SU-DHL-6 (cell line): ENCODE measurements around the gene PDZD8.

ENCODE experiments used
- H2AFZ ChIP-seq: fragments of 200-600 bp; sonication (generic); 2 replicates; pipeline ENCODE4 v1.6.1; 2014; ENCODE audit warnings: low read depth, mild to moderate bottlenecking, moderate library complexity, mixed read lengths, antibody characterized with exemption, low read length; ENCODE audit not compliant: severe bottlenecking
- H3F3A ChIP-seq: fragments of 200-600 bp; shearing (Covaris generic); 2 replicates; pipeline ENCODE4 v1.6.0; 2016; ENCODE audit warnings: antibody characterized with exemption, mild to moderate bottlenecking; ENCODE audit not compliant: insufficient read depth
- H3K27ac ChIP-seq: fragments of 200-600 bp; sonication (generic); 2 replicates; pipeline ENCODE4 v1.5.1; 2016; ENCODE audit warnings: low read depth, mild to moderate bottlenecking, low read length, moderate library complexity, mixed read lengths
- H3K27me3 ChIP-seq: fragments of 200-600 bp; sonication (generic), shearing (Covaris generic); 2 replicates; pipeline ENCODE4 v1.6.0; 2014; ENCODE audit warnings: mild to moderate bottlenecking, low read length
- H3K36me3 ChIP-seq: fragments of 200-600 bp; sonication (generic); 2 replicates; pipeline ENCODE4 v1.6.1; 2014; ENCODE audit warnings: mild to moderate bottlenecking, low read length, mixed read lengths
- H3K4me2 ChIP-seq: fragments of 300-600, 200-600 bp; shearing (Covaris generic), sonication (generic); 2 replicates; pipeline ENCODE4 v1.6.0; 2014; ENCODE audit warnings: low read length, low read depth, mild to moderate bottlenecking; ENCODE audit not compliant: poor library complexity, severe bottlenecking
- H3K4me3 ChIP-seq: fragments of 200-600 bp; sonication (generic); 2 replicates; pipeline ENCODE4 v1.5.1; 2014; ENCODE audit warnings: antibody characterized with exemption, low read length, mild to moderate bottlenecking, mixed read lengths; ENCODE audit not compliant: insufficient read depth, poor library complexity, severe bottlenecking
- H3K79me2 ChIP-seq: fragments of 200-600 bp; sonication (generic); 2 replicates; pipeline ENCODE4 v1.6.1; 2014; ENCODE audit warnings: mild to moderate bottlenecking, low read length, moderate library complexity; ENCODE audit not compliant: insufficient read depth
- H3K9ac ChIP-seq: fragments of 200-600 bp; sonication (generic); 2 replicates; pipeline ENCODE4 v1.7.0; 2014; ENCODE audit warnings: mild to moderate bottlenecking, low read length
- H3K9me2 ChIP-seq: fragments of 200-600 bp; sonication (generic); replicated peaks from 2 replicates; pipeline ENCODE4 v1.6.1; 2014; ENCODE audit warnings: low read length; ENCODE audit not compliant: insufficient read depth
- H3K9me3 ChIP-seq: fragments of 200-600 bp; sonication (generic); 2 replicates; pipeline ENCODE4 v1.6.1; 2014; ENCODE audit warnings: low read length, mixed read lengths; ENCODE audit not compliant: insufficient read depth
- H4K20me1 ChIP-seq: fragments of 200-600 bp; sonication (generic); 2 replicates; pipeline ENCODE4 v1.6.1; 2014; ENCODE audit warnings: low read depth, mild to moderate bottlenecking, antibody characterized with exemption, low read length, moderate library complexity, mixed read lengths
- EZH2phosphoT487 ChIP-seq: fragments of 200-600 bp; sonication (generic), shearing (Covaris generic); conservative IDR thresholded peaks from 2 replicates; pipeline ENCODE4 v1.6.1; 2018; ENCODE audit warnings: mild to moderate bottlenecking, antibody characterized with exemption, low read length, moderate library complexity, mixed read lengths
- TF ChIP-seq, protein P1 (sequence below): fragments of 200-600 bp; sonication (generic); IDR thresholded peaks from one replicate; pipeline ENCODE4 v1.5.1; 2017; ENCODE audit warnings: antibody characterized with exemption, mild to moderate bottlenecking, low read length, moderate library complexity; ENCODE audit not compliant: insufficient read depth, poor library complexity, severe bottlenecking

Gene PDZD8

DNA sequence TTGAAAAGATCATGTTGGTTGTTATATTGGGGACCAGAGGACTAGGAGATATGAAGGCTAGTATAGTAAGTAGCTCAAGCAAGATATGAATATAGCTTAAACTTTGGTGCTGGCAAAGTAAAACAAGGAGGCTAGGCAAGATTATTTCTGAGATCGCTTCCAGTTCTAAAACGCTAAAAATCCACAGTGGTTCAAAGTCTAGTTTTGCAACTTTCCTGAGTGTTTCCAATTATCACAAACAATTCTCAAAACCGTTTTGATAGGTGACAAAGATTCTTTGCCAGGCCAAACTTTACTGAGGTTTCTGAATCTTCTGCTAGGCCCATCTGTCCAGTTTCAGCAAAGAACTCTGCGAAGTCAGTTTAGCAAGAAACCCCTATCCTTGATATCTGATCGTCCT lies 35.3 kb downstream of the PDZD8 start:
- Histone ChIP-seq H3K9me2 (no peaks in the 10 kb centered on the region), H3K27me3 (no peaks in the 10 kb centered on the region), H4K20me1 (no peaks in the 10 kb centered on the region), H3K79me2 (peaks cover 24% of the 10 kb centered on the region), H2AFZ (no peak overlapping the region), H3K4me2 (no peak overlapping the region), H3K36me3 (peaks cover 19% of the 10 kb centered on the region; the same call in 1 of the 2 replicates), H3K9me3 (peaks cover under 1% of the 10 kb centered on the region; the same call in 1 of the 2 replicates), H3F3A (no peaks in the 10 kb centered on the region), H3K27ac (no peak overlapping the region), H3K4me3 (no peak overlapping the region), H3K9ac (no peak overlapping the region)
- TF ChIP-seq, protein P1, sequence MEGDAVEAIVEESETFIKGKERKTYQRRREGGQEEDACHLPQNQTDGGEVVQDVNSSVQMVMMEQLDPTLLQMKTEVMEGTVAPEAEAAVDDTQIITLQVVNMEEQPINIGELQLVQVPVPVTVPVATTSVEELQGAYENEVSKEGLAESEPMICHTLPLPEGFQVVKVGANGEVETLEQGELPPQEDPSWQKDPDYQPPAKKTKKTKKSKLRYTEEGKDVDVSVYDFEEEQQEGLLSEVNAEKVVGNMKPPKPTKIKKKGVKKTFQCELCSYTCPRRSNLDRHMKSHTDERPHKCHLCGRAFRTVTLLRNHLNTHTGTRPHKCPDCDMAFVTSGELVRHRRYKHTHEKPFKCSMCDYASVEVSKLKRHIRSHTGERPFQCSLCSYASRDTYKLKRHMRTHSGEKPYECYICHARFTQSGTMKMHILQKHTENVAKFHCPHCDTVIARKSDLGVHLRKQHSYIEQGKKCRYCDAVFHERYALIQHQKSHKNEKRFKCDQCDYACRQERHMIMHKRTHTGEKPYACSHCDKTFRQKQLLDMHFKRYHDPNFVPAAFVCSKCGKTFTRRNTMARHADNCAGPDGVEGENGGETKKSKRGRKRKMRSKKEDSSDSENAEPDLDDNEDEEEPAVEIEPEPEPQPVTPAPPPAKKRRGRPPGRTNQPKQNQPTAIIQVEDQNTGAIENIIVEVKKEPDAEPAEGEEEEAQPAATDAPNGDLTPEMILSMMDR, result no peak
- TF ChIP-seq EZH2phosphoT487, result no peak

- peaks cover 24% of the 10 kb centered on the region for H3K79me2 ChIP-seq
- no peaks in the 10 kb centered on the region for H3K9me2 ChIP-seq
- no peaks in the 10 kb centered on the region for H3F3A ChIP-seq
- no peak overlapping the region for H3K9ac ChIP-seq
- no peak overlapping the region for H2AFZ ChIP-seq
- no peak overlapping the region for H3K4me2 ChIP-seq
- H3K36me3 ChIP-seq, result peaks cover 21% of the 10 kb centered on the region; the same call in 1 of the 2 replicates
- no peak overlapping the region for H3K27ac ChIP-seq
- H3K27me3 ChIP-seq, result no peaks in the 10 kb centered on the region
- no peak overlapping the region for H3K4me3 ChIP-seq
- peaks cover 5% of the 10 kb centered on the region; the same call in 1 of the 2 replicates for H3K9me3 ChIP-seq
- H4K20me1 ChIP-seq, result no peaks in the 10 kb centered on the region
- no peak for TF ChIP-seq EZH2phosphoT487
- TF ChIP-seq, protein P1, result no peak
Measured at GRCh38 chr10:117339578-117339977, 35.7 kb downstream of the PDZD8 start.

DNA sequence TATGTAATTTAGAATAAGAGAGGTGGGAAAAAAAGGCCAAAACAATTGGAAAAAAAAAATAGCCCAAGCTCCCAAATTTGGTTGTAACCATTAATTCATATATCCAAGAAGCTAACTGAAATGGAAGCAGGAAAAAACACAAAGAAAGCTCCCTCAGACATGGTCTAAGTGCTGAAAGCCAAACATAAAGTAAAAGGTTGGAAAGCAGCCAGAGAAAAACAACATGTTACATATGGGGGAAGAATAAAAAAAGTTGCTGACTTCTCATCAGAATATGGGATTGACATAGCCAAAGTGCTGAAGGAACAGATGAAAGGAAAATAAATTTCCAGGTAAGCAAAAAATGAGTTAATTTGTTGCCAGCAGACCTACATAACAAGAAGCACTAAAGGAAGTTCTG lies 40.3 kb downstream of the PDZD8 start:
- peaks cover 39% of the 10 kb centered on the region for H3K79me2 ChIP-seq
- H3F3A ChIP-seq, result no peaks in the 10 kb centered on the region
- peaks cover 24% of the 10 kb centered on the region for H3K36me3 ChIP-seq
- H4K20me1 ChIP-seq, result no peaks in the 10 kb centered on the region
- no peak overlapping the region for H2AFZ ChIP-seq
- no peak overlapping the region for H3K4me3 ChIP-seq
- no peak overlapping the region for H3K27ac ChIP-seq
- H3K4me2 ChIP-seq, result no peak overlapping the region
- H3K9me2 ChIP-seq, result no peaks in the 10 kb centered on the region
- TF ChIP-seq, protein P1, result no peak
- no peak for TF ChIP-seq EZH2phosphoT487
- no peak overlapping the region for H3K9ac ChIP-seq
- H3K27me3 ChIP-seq, result no peaks in the 10 kb centered on the region
- H3K9me3 ChIP-seq, result peaks cover 5% of the 10 kb centered on the region; the same call in 1 of the 2 replicates
